WTC11 (cell line): Measurements from ENCODE around the gene SEC24C. TPM values are rescaled to one million over a fixed set of nuclear protein-coding genes. Genes with fewer than 3 reads are reported as not detected.

Source experiments
- ATAC-seq: fragments of 200-7000 bp; cut with Tn5 transposase; 2 replicates; pipeline ENCODE4 v1.10.0; 2021; ENCODE audit warnings: mild to moderate bottlenecking, moderate library complexity
- CTCF ChIA-PET: fragments of 300-600 bp; sonication (Branson Sonifier 250); formaldehyde crosslinking; loops from one replicate; lab custom pipeline; 2021; ENCODE audit warnings: antibody characterized with exemption; lab: Charles Lee
- POLR2A ChIA-PET: fragments of 350-600 bp; sonication (Branson Sonifier 250); formaldehyde crosslinking; loops from one replicate; lab custom pipeline; 2021; ENCODE audit warnings: antibody characterized with exemption; lab: Charles Lee
- DNase-seq: peaks from one replicate; pipeline ENCODE4 v3.0.0; 2021; ENCODE audit warnings: low spot score
- H3K27ac Mint-ChIP-seq: 2 replicates; pipeline ENCODE4 v1.8.0; 2021; ENCODE audit warnings: mixed read lengths
- H3K27me3 Mint-ChIP-seq: 2 replicates; pipeline ENCODE4 v1.8.0; 2021; ENCODE audit warnings: low read depth, mild to moderate bottlenecking, moderate library complexity, mixed read lengths
- H3K36me3 Mint-ChIP-seq: 2 replicates; pipeline ENCODE4 v1.8.0; 2021; ENCODE audit warnings: mixed read lengths
- H3K4me1 Mint-ChIP-seq: 2 replicates; pipeline ENCODE4 v1.8.0; 2022; ENCODE audit warnings: mixed read lengths
- H3K4me3 Mint-ChIP-seq: 2 replicates; pipeline ENCODE4 v1.8.0; 2021; ENCODE audit warnings: mild to moderate bottlenecking, moderate library complexity, mixed read lengths
- H3K9me3 Mint-ChIP-seq: 2 replicates; pipeline ENCODE4 v1.8.0; 2021; ENCODE audit warnings: mixed read lengths
- ELF4 ChIP-seq: sonication (generic); formaldehyde crosslinking; IDR thresholded peaks from 2 replicates; pipeline ENCODE4 v1.8.1; 2022; ENCODE audit warnings: low read depth, mild to moderate bottlenecking, moderate library complexity, missing genetic modification reagents
- NFYB ChIP-seq: sonication (generic); formaldehyde crosslinking; conservative IDR thresholded peaks from 2 replicates; pipeline ENCODE4 v1.8.0; 2022; ENCODE audit warnings: low read depth, missing genetic modification reagents
- RELA ChIP-seq: sonication (generic); formaldehyde crosslinking; IDR thresholded peaks from 2 replicates; pipeline ENCODE4 v1.8.1; 2022; ENCODE audit warnings: missing genetic modification reagents, mild to moderate bottlenecking, borderline replicate concordance
- TEAD1 ChIP-seq: sonication (generic); formaldehyde crosslinking; IDR thresholded peaks from 2 replicates; pipeline ENCODE4 v1.8.0; 2022; ENCODE audit warnings: mild to moderate bottlenecking, missing genetic modification reagents
- ZNF423 ChIP-seq: fragments of 250-450 bp; sonication (Bioruptor Pico); IDR thresholded peaks from 2 replicates; pipeline ENCODE4 v2.1.2; 2022; ENCODE audit warnings: mild to moderate bottlenecking, moderate library complexity
- total RNA-seq: library from RNA; stranded (reverse); gene quantifications from 3 replicates; pipeline ENCODE4 v1.2.3, GENCODE V29; 2021
- TF ChIP-seq, protein P1 (sequence below): sonication (generic); formaldehyde crosslinking; IDR thresholded peaks from 2 replicates; pipeline ENCODE4 v1.8.1; 2023; ENCODE audit warnings: mild to moderate bottlenecking, missing genetic modification reagents, borderline replicate concordance
- TF ChIP-seq, protein P2 (sequence below): sonication (generic); formaldehyde crosslinking; IDR thresholded peaks from 2 replicates; pipeline ENCODE4 v1.8.1; 2023; ENCODE audit warnings: mild to moderate bottlenecking, missing genetic modification reagents
- TF ChIP-seq, protein P3 (sequence below): fragments of 250-450 bp; sonication (Bioruptor Pico); IDR thresholded peaks from 2 replicates; pipeline ENCODE4 v2.1.2; 2022; ENCODE audit warnings: mild to moderate bottlenecking, moderate library complexity
- TF ChIP-seq, protein P4 (sequence below): fragments of 250-450 bp; sonication (Bioruptor Pico); IDR thresholded peaks from 2 replicates; pipeline ENCODE4 v1.9.0; 2021; ENCODE audit warnings: mild to moderate bottlenecking
- TF ChIP-seq, protein P5 (sequence below): sonication (generic); formaldehyde crosslinking; IDR thresholded peaks from 2 replicates; pipeline ENCODE4 v1.8.0; 2022; ENCODE audit warnings: mild to moderate bottlenecking, missing genetic modification reagents
- TF ChIP-seq, protein P6 (sequence below): sonication (generic); formaldehyde crosslinking; IDR thresholded peaks from 2 replicates; pipeline ENCODE4 v1.8.1; 2022; ENCODE audit warnings: low read depth, mild to moderate bottlenecking, moderate library complexity, missing genetic modification reagents, borderline replicate concordance

SEC24C gene
- total RNA-seq, 1 experiment from 2014 or later = 74.2 TPM

DNA sequence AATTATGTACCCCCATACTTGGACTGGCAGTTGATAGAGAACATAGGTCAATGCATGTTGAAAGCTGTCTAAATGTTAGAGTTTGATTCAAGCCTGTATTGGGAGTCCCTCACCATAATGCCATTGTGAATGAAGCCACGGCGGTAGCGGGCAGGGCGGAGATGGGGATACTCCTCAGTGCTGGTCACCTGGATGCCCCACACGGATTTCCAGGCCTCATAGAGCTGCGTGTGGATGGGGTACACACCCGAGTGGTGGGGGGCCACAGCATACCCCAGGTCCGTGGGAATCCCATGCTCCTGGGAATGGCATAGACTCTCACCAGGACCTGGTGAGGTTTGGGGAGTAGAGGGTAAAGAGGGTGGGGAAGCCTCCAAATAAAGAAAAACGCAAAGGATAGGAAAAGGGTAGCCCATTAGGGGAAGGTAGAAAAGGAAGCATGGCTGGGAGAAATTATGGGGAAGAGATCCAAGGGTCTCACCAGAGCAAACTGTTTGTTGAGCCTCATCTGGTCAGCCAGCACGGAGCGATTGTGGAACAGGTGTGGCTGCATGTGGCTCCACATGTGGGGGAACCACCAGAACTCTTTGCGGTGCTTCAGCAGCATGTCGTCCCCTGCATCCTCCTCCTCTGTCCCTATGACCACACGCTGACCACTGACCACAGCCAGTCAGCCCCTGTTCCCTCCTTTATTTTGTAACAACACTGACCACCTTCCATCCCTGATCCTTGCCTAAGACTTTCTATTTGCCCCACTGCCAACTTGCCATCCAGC, 62.2 kb downstream of the SEC24C start (continued):
- TF ChIP-seq, protein P1, sequence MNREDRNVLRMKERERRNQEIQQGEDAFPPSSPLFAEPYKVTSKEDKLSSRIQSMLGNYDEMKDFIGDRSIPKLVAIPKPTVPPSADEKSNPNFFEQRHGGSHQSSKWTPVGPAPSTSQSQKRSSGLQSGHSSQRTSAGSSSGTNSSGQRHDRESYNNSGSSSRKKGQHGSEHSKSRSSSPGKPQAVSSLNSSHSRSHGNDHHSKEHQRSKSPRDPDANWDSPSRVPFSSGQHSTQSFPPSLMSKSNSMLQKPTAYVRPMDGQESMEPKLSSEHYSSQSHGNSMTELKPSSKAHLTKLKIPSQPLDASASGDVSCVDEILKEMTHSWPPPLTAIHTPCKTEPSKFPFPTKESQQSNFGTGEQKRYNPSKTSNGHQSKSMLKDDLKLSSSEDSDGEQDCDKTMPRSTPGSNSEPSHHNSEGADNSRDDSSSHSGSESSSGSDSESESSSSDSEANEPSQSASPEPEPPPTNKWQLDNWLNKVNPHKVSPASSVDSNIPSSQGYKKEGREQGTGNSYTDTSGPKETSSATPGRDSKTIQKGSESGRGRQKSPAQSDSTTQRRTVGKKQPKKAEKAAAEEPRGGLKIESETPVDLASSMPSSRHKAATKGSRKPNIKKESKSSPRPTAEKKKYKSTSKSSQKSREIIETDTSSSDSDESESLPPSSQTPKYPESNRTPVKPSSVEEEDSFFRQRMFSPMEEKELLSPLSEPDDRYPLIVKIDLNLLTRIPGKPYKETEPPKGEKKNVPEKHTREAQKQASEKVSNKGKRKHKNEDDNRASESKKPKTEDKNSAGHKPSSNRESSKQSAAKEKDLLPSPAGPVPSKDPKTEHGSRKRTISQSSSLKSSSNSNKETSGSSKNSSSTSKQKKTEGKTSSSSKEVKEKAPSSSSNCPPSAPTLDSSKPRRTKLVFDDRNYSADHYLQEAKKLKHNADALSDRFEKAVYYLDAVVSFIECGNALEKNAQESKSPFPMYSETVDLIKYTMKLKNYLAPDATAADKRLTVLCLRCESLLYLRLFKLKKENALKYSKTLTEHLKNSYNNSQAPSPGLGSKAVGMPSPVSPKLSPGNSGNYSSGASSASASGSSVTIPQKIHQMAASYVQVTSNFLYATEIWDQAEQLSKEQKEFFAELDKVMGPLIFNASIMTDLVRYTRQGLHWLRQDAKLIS = no peak
- TF ChIP-seq, protein P2, sequence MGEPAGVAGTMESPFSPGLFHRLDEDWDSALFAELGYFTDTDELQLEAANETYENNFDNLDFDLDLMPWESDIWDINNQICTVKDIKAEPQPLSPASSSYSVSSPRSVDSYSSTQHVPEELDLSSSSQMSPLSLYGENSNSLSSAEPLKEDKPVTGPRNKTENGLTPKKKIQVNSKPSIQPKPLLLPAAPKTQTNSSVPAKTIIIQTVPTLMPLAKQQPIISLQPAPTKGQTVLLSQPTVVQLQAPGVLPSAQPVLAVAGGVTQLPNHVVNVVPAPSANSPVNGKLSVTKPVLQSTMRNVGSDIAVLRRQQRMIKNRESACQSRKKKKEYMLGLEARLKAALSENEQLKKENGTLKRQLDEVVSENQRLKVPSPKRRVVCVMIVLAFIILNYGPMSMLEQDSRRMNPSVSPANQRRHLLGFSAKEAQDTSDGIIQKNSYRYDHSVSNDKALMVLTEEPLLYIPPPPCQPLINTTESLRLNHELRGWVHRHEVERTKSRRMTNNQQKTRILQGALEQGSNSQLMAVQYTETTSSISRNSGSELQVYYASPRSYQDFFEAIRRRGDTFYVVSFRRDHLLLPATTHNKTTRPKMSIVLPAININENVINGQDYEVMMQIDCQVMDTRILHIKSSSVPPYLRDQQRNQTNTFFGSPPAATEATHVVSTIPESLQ = no peak

DNA sequence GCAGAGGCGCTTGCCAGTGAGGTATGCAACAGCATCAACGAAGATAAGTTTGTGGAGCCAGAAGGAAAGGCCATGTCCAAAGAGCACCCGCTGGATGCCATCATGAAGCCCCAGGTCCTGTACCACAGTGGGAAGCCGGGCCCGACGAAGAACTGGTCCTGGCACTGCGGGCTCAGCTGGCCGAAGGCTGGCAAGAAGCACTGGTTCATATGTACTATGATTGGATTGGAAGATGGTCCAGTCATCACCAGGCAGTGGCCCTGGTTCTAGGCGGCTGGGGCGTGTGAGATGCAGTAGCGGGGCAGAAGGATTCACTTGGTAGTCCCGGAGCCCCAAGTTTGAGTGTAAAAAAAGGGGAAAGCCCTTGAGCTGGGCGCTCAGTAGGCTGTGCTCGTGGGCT, 63.3 kb downstream of the SEC24C start:
- CTCF ChIA-PET = no interaction called here

DNA sequence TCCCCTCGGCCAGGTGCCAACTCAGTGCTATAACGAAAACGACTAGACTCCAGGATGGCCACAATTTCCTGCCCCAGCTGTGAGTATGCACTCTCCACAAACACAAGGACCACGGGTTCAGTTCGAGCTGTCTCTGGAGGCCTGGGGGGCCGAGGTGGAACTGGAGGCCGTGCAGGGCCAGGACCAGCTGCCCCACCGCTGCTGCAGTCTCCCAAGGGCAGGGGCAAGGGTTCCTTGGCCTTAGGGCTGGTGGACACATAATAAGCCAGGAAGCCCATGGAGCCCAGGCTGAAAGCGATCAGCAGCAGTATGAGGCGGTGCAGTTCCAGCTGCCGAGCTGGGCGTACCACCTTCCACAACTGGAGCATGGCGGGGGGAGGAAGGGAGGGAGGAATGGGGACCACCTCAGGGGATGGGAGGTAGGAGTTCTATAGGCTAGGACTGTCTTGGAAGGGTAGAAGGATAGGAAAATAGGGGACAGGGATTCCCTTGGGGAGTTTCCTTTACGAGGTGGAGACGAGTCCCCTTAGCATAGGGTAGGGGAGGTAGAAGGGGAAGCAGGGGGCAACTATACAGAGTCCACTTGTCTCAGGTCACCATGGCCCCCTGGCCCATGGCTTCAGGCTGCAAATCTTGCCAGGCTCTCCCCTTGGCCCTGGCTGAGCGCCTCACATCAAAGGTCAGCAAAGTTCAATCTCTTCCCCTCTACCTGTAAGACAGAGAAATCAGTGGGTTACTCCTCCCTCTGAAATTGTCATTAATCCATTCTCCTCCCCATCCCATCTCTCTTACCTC, 64.0 kb downstream of the SEC24C start:
- H3K27ac Mint-ChIP-seq = no peak overlapping the region
- ATAC-seq = no peak
- CTCF ChIA-PET = interaction anchor here (0.6 to 2.5 kb wide), 2 partner anchors 11 to 30 kb away, joined by 3 to 7 read pairs; no protein-coding TSS in a partner anchor
- no peak for DNase-seq
- TF ChIP-seq, protein P3, sequence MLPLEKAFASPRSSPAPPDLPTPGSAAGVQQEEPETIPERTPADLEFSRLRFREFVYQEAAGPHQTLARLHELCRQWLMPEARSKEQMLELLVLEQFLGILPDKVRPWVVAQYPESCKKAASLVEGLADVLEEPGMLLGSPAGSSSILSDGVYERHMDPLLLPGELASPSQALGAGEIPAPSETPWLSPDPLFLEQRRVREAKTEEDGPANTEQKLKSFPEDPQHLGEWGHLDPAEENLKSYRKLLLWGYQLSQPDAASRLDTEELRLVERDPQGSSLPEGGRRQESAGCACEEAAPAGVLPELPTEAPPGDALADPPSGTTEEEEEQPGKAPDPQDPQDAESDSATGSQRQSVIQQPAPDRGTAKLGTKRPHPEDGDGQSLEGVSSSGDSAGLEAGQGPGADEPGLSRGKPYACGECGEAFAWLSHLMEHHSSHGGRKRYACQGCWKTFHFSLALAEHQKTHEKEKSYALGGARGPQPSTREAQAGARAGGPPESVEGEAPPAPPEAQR (CRISPR knock-in tag) = no peak
- TF ChIP-seq, protein P4, sequence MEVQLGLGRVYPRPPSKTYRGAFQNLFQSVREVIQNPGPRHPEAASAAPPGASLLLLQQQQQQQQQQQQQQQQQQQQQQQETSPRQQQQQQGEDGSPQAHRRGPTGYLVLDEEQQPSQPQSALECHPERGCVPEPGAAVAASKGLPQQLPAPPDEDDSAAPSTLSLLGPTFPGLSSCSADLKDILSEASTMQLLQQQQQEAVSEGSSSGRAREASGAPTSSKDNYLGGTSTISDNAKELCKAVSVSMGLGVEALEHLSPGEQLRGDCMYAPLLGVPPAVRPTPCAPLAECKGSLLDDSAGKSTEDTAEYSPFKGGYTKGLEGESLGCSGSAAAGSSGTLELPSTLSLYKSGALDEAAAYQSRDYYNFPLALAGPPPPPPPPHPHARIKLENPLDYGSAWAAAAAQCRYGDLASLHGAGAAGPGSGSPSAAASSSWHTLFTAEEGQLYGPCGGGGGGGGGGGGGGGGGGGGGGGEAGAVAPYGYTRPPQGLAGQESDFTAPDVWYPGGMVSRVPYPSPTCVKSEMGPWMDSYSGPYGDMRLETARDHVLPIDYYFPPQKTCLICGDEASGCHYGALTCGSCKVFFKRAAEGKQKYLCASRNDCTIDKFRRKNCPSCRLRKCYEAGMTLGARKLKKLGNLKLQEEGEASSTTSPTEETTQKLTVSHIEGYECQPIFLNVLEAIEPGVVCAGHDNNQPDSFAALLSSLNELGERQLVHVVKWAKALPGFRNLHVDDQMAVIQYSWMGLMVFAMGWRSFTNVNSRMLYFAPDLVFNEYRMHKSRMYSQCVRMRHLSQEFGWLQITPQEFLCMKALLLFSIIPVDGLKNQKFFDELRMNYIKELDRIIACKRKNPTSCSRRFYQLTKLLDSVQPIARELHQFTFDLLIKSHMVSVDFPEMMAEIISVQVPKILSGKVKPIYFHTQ (CRISPR knock-in tag) = no peak
- peaks cover 32% of the 10 kb centered on the region for H3K36me3 Mint-ChIP-seq
- peaks cover 10% of the 10 kb centered on the region for H3K4me1 Mint-ChIP-seq
- H3K4me3 Mint-ChIP-seq = no peak overlapping the region
- POLR2A ChIA-PET = interaction anchor here (0.7 kb wide), 1 partner anchor 19 kb away, joined by 9 read pairs; no protein-coding TSS in a partner anchor
- no peaks in the 10 kb centered on the region for H3K27me3 Mint-ChIP-seq
- no peaks in the 10 kb centered on the region for H3K9me3 Mint-ChIP-seq

More for the DNA sequence above, 63.3 kb downstream of the SEC24C start:
- Mint-ChIP-seq H3K4me1 (peaks cover 4% of the 10 kb centered on the region), H3K27ac (no peak overlapping the region), H3K4me3 (no peak overlapping the region), H3K27me3 (no peaks in the 10 kb centered on the region), H3K9me3 (no peaks in the 10 kb centered on the region), H3K36me3 (peaks cover 39% of the 10 kb centered on the region)
- ATAC-seq = no peak
- POLR2A ChIA-PET = no interaction called here
- DNase-seq = no peak
- TF ChIP-seq TEAD1 (CRISPR knock-in tag) (no peak), NFYB (CRISPR knock-in tag) (no peak), RELA (no peak), ELF4 (CRISPR knock-in tag) (no peak), ZNF423 (CRISPR knock-in tag) (no peak)
- TF ChIP-seq, protein P5, sequence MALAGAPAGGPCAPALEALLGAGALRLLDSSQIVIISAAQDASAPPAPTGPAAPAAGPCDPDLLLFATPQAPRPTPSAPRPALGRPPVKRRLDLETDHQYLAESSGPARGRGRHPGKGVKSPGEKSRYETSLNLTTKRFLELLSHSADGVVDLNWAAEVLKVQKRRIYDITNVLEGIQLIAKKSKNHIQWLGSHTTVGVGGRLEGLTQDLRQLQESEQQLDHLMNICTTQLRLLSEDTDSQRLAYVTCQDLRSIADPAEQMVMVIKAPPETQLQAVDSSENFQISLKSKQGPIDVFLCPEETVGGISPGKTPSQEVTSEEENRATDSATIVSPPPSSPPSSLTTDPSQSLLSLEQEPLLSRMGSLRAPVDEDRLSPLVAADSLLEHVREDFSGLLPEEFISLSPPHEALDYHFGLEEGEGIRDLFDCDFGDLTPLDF (CRISPR knock-in tag) = no peak
- TF ChIP-seq, protein P6, sequence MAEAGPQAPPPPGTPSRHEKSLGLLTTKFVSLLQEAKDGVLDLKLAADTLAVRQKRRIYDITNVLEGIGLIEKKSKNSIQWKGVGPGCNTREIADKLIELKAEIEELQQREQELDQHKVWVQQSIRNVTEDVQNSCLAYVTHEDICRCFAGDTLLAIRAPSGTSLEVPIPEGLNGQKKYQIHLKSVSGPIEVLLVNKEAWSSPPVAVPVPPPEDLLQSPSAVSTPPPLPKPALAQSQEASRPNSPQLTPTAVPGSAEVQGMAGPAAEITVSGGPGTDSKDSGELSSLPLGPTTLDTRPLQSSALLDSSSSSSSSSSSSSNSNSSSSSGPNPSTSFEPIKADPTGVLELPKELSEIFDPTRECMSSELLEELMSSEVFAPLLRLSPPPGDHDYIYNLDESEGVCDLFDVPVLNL (CRISPR knock-in tag) = no peak
